DND-41 (cell line): ENCODE data around the gene CYP11A1.

ENCODE experiments used
- CTCF ChIP-seq: IDR thresholded peaks from 2 replicates; pipeline ENCODE4 v1.5.1; 2012; ENCODE audit warnings: borderline replicate concordance, low read length, moderate library complexity, mild to moderate bottlenecking; ENCODE audit not compliant: poor library complexity, severe bottlenecking; ENCODE audit errors: extremely low read depth
- EZH2 ChIP-seq: IDR thresholded peaks from 3 replicates; pipeline ENCODE4 v1.6.1; 2012; ENCODE audit warnings: borderline replicate concordance, low read depth, mild to moderate bottlenecking, moderate library complexity, low read length, inconsistent platforms; ENCODE audit not compliant: severe bottlenecking

- TF ChIP-seq CTCF (no peak), EZH2 (no peak)
Observed at GRCh38 chr15:74411686-74412085, 44.2 kb upstream of the CYP11A1 start.
